ENCODE data around the gene TTYH1.

Gene TTYH1

GRCh38 chr19:54432144-54432738 lies 17.0 kb downstream of the TTYH1 start:
- no peak overlapping the region for H3K4me3 ChIP-seq (ENCODE audit: low read length in 2 of 2)
- peaks cover 29 to 50% of the 10 kb centered on the region in 2 donors for H3K27me3 ChIP-seq (ENCODE audit: control insufficient read depth in 1 of 2, insufficient read depth in 2 of 2, low read length in 2 of 2)
- H3K27ac ChIP-seq (ENCODE audit: low read length) = no peak overlapping the region
- H3K9ac ChIP-seq (ENCODE audit: low read length in 2 of 2) = no peak overlapping the region
- H3K36me3 ChIP-seq (ENCODE audit: control insufficient read depth in 2 of 2, insufficient read depth in 2 of 2, low read length in 2 of 2) = no peaks in the 10 kb centered on the region
- H3K9me3 ChIP-seq (ENCODE audit: control insufficient read depth in 2 of 2, low read length in 2 of 2) = no peaks in the 10 kb centered on the region
- H3K4me1 ChIP-seq (ENCODE audit: control insufficient read depth, insufficient read depth, low read length) = peaks cover 33% of the 10 kb centered on the region

- no peaks in the 10 kb centered on the region for H3K36me3 ChIP-seq (ENCODE audit: control insufficient read depth in 2 of 2, insufficient read depth in 2 of 2, low read length in 2 of 2)
- H3K9ac ChIP-seq (ENCODE audit: low read length in 2 of 2) = no peak overlapping the region
- peaks cover 22 to 48% of the 10 kb centered on the region in 2 donors for H3K27me3 ChIP-seq (ENCODE audit: control insufficient read depth in 1 of 2, insufficient read depth in 2 of 2, low read length in 2 of 2)
- H3K4me1 ChIP-seq (ENCODE audit: control insufficient read depth, insufficient read depth, low read length) = peaks cover 33% of the 10 kb centered on the region
- H3K9me3 ChIP-seq (ENCODE audit: control insufficient read depth in 2 of 2, low read length in 2 of 2) = no peaks in the 10 kb centered on the region
- no peak overlapping the region for H3K4me3 ChIP-seq (ENCODE audit: low read length in 2 of 2)
- H3K27ac ChIP-seq (ENCODE audit: low read length) = no peak overlapping the region
Observed at GRCh38 chr19:54433697-54434096, 18.4 kb downstream of the TTYH1 start.

- Histone ChIP-seq H3K9ac (ENCODE audit: low read length in 2 of 2) (no peak overlapping the region), H3K27me3 (ENCODE audit: control insufficient read depth in 1 of 2, insufficient read depth in 2 of 2, low read length in 2 of 2) (peaks cover 17 to 42% of the 10 kb centered on the region in 2 donors), H3K4me1 (ENCODE audit: control insufficient read depth, insufficient read depth, low read length) (peaks cover 33% of the 10 kb centered on the region), H3K27ac (ENCODE audit: low read length) (no peak overlapping the region), H3K36me3 (ENCODE audit: control insufficient read depth in 2 of 2, insufficient read depth in 2 of 2, low read length in 2 of 2) (no peaks in the 10 kb centered on the region), H3K9me3 (ENCODE audit: control insufficient read depth in 2 of 2, low read length in 2 of 2) (no peaks in the 10 kb centered on the region), H3K4me3 (ENCODE audit: low read length in 2 of 2) (no peak overlapping the region)
Observed at GRCh38 chr19:54434112-54434872, 19.0 kb downstream of the TTYH1 start.

GRCh38 chr19:54434873-54435214 lies 19.6 kb downstream of the TTYH1 start:
- Histone ChIP-seq H3K4me3 (ENCODE audit: low read length in 2 of 2) (no peak overlapping the region), H3K27ac (ENCODE audit: low read length) (no peak overlapping the region), H3K9me3 (ENCODE audit: control insufficient read depth in 2 of 2, low read length in 2 of 2) (no peaks in the 10 kb centered on the region), H3K36me3 (ENCODE audit: control insufficient read depth in 2 of 2, insufficient read depth in 2 of 2, low read length in 2 of 2) (no peaks in the 10 kb centered on the region), H3K4me1 (ENCODE audit: control insufficient read depth, insufficient read depth, low read length) (peaks cover 33% of the 10 kb centered on the region), H3K9ac (ENCODE audit: low read length in 2 of 2) (no peak overlapping the region), H3K27me3 (ENCODE audit: control insufficient read depth in 1 of 2, insufficient read depth in 2 of 2, low read length in 2 of 2) (peaks cover 12 to 37% of the 10 kb centered on the region in 2 donors)

GRCh38 chr19:54435551-54436016 lies 20.3 kb downstream of the TTYH1 start:
- peaks cover 8 to 32% of the 10 kb centered on the region in 2 donors for H3K27me3 ChIP-seq (ENCODE audit: control insufficient read depth in 1 of 2, insufficient read depth in 2 of 2, low read length in 2 of 2)
- H3K4me3 ChIP-seq (ENCODE audit: low read length in 2 of 2) = no peak overlapping the region
- H3K9ac ChIP-seq (ENCODE audit: low read length in 2 of 2) = no peak overlapping the region
- no peak overlapping the region for H3K27ac ChIP-seq (ENCODE audit: low read length)
- no peaks in the 10 kb centered on the region for H3K9me3 ChIP-seq (ENCODE audit: control insufficient read depth in 2 of 2, low read length in 2 of 2)
- peaks cover 27% of the 10 kb centered on the region for H3K4me1 ChIP-seq (ENCODE audit: control insufficient read depth, insufficient read depth, low read length)
- H3K36me3 ChIP-seq (ENCODE audit: control insufficient read depth in 2 of 2, insufficient read depth in 2 of 2, low read length in 2 of 2) = no peaks in the 10 kb centered on the region

- no peak overlapping the region for H3K9ac ChIP-seq (ENCODE audit: low read length in 2 of 2)
- peaks cover 6 to 27% of the 10 kb centered on the region in 2 donors for H3K27me3 ChIP-seq (ENCODE audit: control insufficient read depth in 1 of 2, insufficient read depth in 2 of 2, low read length in 2 of 2)
Observed at GRCh38 chr19:54436031-54436523, 20.8 kb downstream of the TTYH1 start.

GRCh38 chr19:54436628-54437252 lies 21.5 kb downstream of the TTYH1 start:
- peaks cover 22% of the 10 kb centered on the region for H3K4me1 ChIP-seq (ENCODE audit: control insufficient read depth, insufficient read depth, low read length)
- H3K27me3 ChIP-seq (ENCODE audit: control insufficient read depth in 1 of 2, insufficient read depth in 2 of 2, low read length in 2 of 2) = peaks cover 2 to 20% of the 10 kb centered on the region in 2 donors
- no peaks in the 10 kb centered on the region for H3K36me3 ChIP-seq (ENCODE audit: control insufficient read depth in 2 of 2, insufficient read depth in 2 of 2, low read length in 2 of 2)
- H3K27ac ChIP-seq (ENCODE audit: low read length) = no peak overlapping the region
- H3K9ac ChIP-seq (ENCODE audit: low read length in 2 of 2) = no peak overlapping the region
- H3K9me3 ChIP-seq (ENCODE audit: control insufficient read depth in 2 of 2, low read length in 2 of 2) = no peaks in the 10 kb centered on the region
- H3K4me3 ChIP-seq (ENCODE audit: low read length in 2 of 2) = no peak overlapping the region

More at GRCh38 chr19:54436031-54436523, 20.8 kb downstream of the TTYH1 start:
- Histone ChIP-seq H3K4me3 (ENCODE audit: low read length in 2 of 2) (peak overlapping the region in 1 of 2 donors; percentile 35), H3K4me1 (ENCODE audit: control insufficient read depth, insufficient read depth, low read length) (peaks cover 25% of the 10 kb centered on the region), H3K36me3 (ENCODE audit: control insufficient read depth in 2 of 2, insufficient read depth in 2 of 2, low read length in 2 of 2) (no peaks in the 10 kb centered on the region), H3K27ac (ENCODE audit: low read length) (no peak overlapping the region), H3K9me3 (ENCODE audit: control insufficient read depth in 2 of 2, low read length in 2 of 2) (no peaks in the 10 kb centered on the region)

GRCh38 chr19:54439174-54439851 lies 24.0 kb downstream of the TTYH1 start:
- Histone ChIP-seq H3K9ac (ENCODE audit: low read length in 2 of 2) (no peak overlapping the region), H3K27ac (ENCODE audit: low read length) (no peak overlapping the region), H3K4me3 (ENCODE audit: low read length in 2 of 2) (no peak overlapping the region), H3K36me3 (ENCODE audit: control insufficient read depth in 2 of 2, insufficient read depth in 2 of 2, low read length in 2 of 2) (no peaks in the 10 kb centered on the region), H3K4me1 (ENCODE audit: control insufficient read depth, insufficient read depth, low read length) (peaks cover 22% of the 10 kb centered on the region), H3K9me3 (ENCODE audit: control insufficient read depth in 2 of 2, low read length in 2 of 2) (no peaks in the 10 kb centered on the region), H3K27me3 (ENCODE audit: control insufficient read depth in 1 of 2, insufficient read depth in 2 of 2, low read length in 2 of 2) (peaks cover 0 to 2% of the 10 kb centered on the region in 2 donors)

- peaks cover 0 to 7% of the 10 kb centered on the region in 2 donors for H3K36me3 ChIP-seq (ENCODE audit: control insufficient read depth in 2 of 2, insufficient read depth in 2 of 2, low read length in 2 of 2)
- H3K9ac ChIP-seq (ENCODE audit: low read length in 2 of 2) = no peak overlapping the region
- H3K27ac ChIP-seq (ENCODE audit: low read length) = no peak overlapping the region
- no peaks in the 10 kb centered on the region for H3K27me3 ChIP-seq (ENCODE audit: control insufficient read depth in 1 of 2, insufficient read depth in 2 of 2, low read length in 2 of 2)
- H3K9me3 ChIP-seq (ENCODE audit: control insufficient read depth in 2 of 2, low read length in 2 of 2) = no peaks in the 10 kb centered on the region
- peaks cover 12% of the 10 kb centered on the region for H3K4me1 ChIP-seq (ENCODE audit: control insufficient read depth, insufficient read depth, low read length)
- no peak overlapping the region for H3K4me3 ChIP-seq (ENCODE audit: low read length in 2 of 2)
Observed at GRCh38 chr19:54440641-54441040, 25.4 kb downstream of the TTYH1 start.

GRCh38 chr19:54444737-54445136 lies 29.5 kb downstream of the TTYH1 start:
- Histone ChIP-seq H3K27me3 (ENCODE audit: control insufficient read depth in 1 of 2, insufficient read depth in 2 of 2, low read length in 2 of 2) (no peaks in the 10 kb centered on the region), H3K36me3 (ENCODE audit: control insufficient read depth in 2 of 2, insufficient read depth in 2 of 2, low read length in 2 of 2) (peaks cover 0 to 7% of the 10 kb centered on the region in 2 donors), H3K9ac (ENCODE audit: low read length in 2 of 2) (no peak overlapping the region), H3K9me3 (ENCODE audit: control insufficient read depth in 2 of 2, low read length in 2 of 2) (no peaks in the 10 kb centered on the region), H3K4me3 (ENCODE audit: low read length in 2 of 2) (no peak overlapping the region), H3K27ac (ENCODE audit: low read length) (no peak overlapping the region), H3K4me1 (ENCODE audit: control insufficient read depth, insufficient read depth, low read length) (peaks cover 8% of the 10 kb centered on the region)

Data from stomach smooth muscle (tissue), 2 donors.